GM18511 (cell line): ENCODE data around the gene TOGARAM1.
"Not testable (repeated sequence)": the region's sequence is repeated elsewhere in the genome, so short reads cannot be mapped to it uniquely, and the experiment has no call there.

Source experiments
- ATAC-seq: cut with Tn5 transposase; IDR thresholded peaks from one replicate; pipeline ENCODE4 v1.9.1; 2021; ENCODE audit warnings: mild to moderate bottlenecking, moderate library complexity; ENCODE audit not compliant: unreplicated experiment

TOGARAM1 gene

GRCh38 chr14:45039390-45039789 is 77.4 kb downstream of the TOGARAM1 start:
- no peak for ATAC-seq

GRCh38 chr14:45041641-45042040 is 79.7 kb downstream of the TOGARAM1 start:
- ATAC-seq, result no peak

GRCh38 chr14:45044638-45045037 is 82.6 kb downstream of the TOGARAM1 start:
- ATAC-seq, result no peak

- ATAC-seq, result peak; percentile 28
Observed at GRCh38 chr14:45048385-45048784, 86.4 kb downstream of the TOGARAM1 start.

GRCh38 chr14:45051180-45051579 is 89.2 kb downstream of the TOGARAM1 start:
- no peak for ATAC-seq

GRCh38 chr14:45051896-45052295 is 89.9 kb downstream of the TOGARAM1 start:
- ATAC-seq, result no peak

- no peak for ATAC-seq
Observed at GRCh38 chr14:45057349-45057748, 95.4 kb downstream of the TOGARAM1 start.

GRCh38 chr14:45057881-45058364 is 95.9 kb downstream of the TOGARAM1 start:
- ATAC-seq, result no peak

- no peak for ATAC-seq
Observed at GRCh38 chr14:45060551-45060950, 98.6 kb downstream of the TOGARAM1 start.

- no peak for ATAC-seq
Observed at GRCh38 chr14:45065540-45065939, 103.5 kb downstream of the TOGARAM1 start.

GRCh38 chr14:45065956-45066355 is 104.0 kb downstream of the TOGARAM1 start:
- no peak for ATAC-seq

GRCh38 chr14:45066667-45067066 is 104.7 kb downstream of the TOGARAM1 start:
- ATAC-seq, result no peak

- no peak for ATAC-seq
Observed at GRCh38 chr14:45068396-45068795, 106.4 kb downstream of the TOGARAM1 start.

- no peak for ATAC-seq
Observed at GRCh38 chr14:45070215-45070614, 108.2 kb downstream of the TOGARAM1 start.

GRCh38 chr14:45072126-45072525 is 110.1 kb downstream of the TOGARAM1 start:
- ATAC-seq, result no peak

GRCh38 chr14:45073231-45073879 is 111.4 kb downstream of the TOGARAM1 start:
- no peak for ATAC-seq

- ATAC-seq, result no peak
Observed at GRCh38 chr14:45078323-45078722, 116.3 kb downstream of the TOGARAM1 start.

- ATAC-seq, result not testable (repeated sequence)
Observed at GRCh38 chr14:45080416-45080968, 118.5 kb downstream of the TOGARAM1 start.

GRCh38 chr14:45081096-45081495 is 119.1 kb downstream of the TOGARAM1 start:
- ATAC-seq, result not testable (repeated sequence)

- ATAC-seq, result no peak
Observed at GRCh38 chr14:45082420-45082819, 120.4 kb downstream of the TOGARAM1 start.

GRCh38 chr14:45083617-45083975 is 121.6 kb downstream of the TOGARAM1 start:
- ATAC-seq, result no peak

GRCh38 chr14:45083976-45084722 is 122.2 kb downstream of the TOGARAM1 start, which contains the start of gene PRPF39:
Gene PRPF39 (plus strand): TSS chr14:45084116. CDS start chr14:45095240, 11,124 bp downstream.
- ATAC-seq, result peak; percentile 95
